Muscle layer of duodenum (tissue), 2 donors: ENCODE data around the gene ZBTB3.

ENCODE experiments used
- H3K27ac ChIP-seq: one replicate; pipeline ENCODE4 v1.7.0; 2013; ENCODE audit warnings: mild to moderate bottlenecking, low read length
- H3K27me3 ChIP-seq: one replicate; pipeline ENCODE4 v1.7.0; 2013; ENCODE audit warnings: low read depth, mild to moderate bottlenecking, control low read depth, low read length
- H3K36me3 ChIP-seq, 2 donors: one replicate each; pipeline ENCODE4 v1.7.0; 2013; ENCODE audit warnings: low read length in 2 of 2, control low read depth in 1 of 2, mild to moderate bottlenecking in 1 of 2; ENCODE audit not compliant: insufficient read depth in 2 of 2, control insufficient read depth in 1 of 2
- H3K4me1 ChIP-seq, 2 donors: one replicate each; pipeline ENCODE4 v1.7.0; 2013; ENCODE audit warnings: low read length in 2 of 2, mild to moderate bottlenecking in 2 of 2, control low read depth in 1 of 2, moderate library complexity in 1 of 2; ENCODE audit not compliant: insufficient read depth in 2 of 2, control insufficient read depth in 1 of 2
- H3K4me3 ChIP-seq, 2 donors: one replicate each; pipeline ENCODE4 v1.7.0; 2013; ENCODE audit warnings: low read length in 2 of 2, low read depth in 1 of 2, mild to moderate bottlenecking in 1 of 2
- H3K9me3 ChIP-seq, 2 donors: one replicate each; pipeline ENCODE4 v1.7.0; 2013; ENCODE audit warnings: low read length in 2 of 2, control low read depth in 1 of 2, mild to moderate bottlenecking in 1 of 2; ENCODE audit not compliant: control insufficient read depth in 1 of 2
- donor health status: healthy.

The ZBTB3 gene

GRCh38 chr11:62753736-62754603 is at the start of gene ZBTB3:
ZBTB3 (minus strand) TSS chr11:62754160; CDS start chr11:62753664, 496 bp downstream.
- Histone ChIP-seq H3K27me3 (no peaks in the 10 kb centered on the region), H3K36me3 (peaks cover 0 to 11% of the 10 kb centered on the region in 2 donors), H3K9me3 (no peaks in the 10 kb centered on the region), H3K27ac (peak within 1 kb of the TSS; percentile 91), H3K4me1 (peaks cover 5 to 17% of the 10 kb centered on the region in 2 donors), H3K4me3 (peak within 1 kb of the TSS; percentile 62 to 90)

DNA sequence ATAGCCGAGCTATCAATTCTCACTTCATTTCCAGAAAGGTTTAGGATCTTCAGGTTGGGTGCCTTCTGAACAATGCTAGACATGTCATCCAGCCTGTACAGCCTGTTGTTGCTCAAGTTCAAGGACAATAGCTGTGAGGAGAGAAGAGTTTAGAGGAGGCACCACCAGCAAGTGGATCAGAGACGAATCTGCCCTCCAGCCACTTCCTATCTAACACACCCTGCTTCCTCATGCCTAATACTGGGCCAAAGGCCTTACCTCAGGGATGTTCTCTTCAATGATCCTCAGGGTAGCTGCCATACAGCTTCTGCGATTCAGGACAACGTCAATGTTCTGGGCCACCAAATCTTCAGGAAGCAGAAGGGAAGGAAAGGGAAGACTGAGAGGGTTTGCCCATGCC is 47.1 kb upstream of the ZBTB3 start:
- H3K4me1 ChIP-seq = peaks cover 10 to 16% of the 10 kb centered on the region in 2 donors
- no peak overlapping the region for H3K27ac ChIP-seq

DNA sequence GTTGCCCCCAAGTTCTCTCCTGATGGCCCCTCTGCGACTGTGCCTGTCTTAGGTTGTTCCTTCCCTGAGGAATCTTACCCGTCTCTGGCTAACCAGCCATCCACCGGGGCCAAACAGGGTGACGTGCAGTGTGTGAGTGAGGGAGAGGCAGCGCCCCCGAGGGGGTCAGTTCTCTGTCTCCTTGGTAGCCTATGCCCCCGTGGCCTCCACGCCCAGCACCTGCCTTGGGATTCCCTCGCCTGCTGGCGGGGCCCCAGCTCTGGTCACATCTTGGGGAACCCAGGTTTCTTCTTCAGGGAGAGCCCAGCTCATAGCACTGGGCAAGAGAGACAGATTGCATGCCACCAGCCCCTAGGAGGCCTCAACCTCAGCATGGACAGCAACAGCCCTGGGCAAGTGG is 45.5 kb upstream of the ZBTB3 start:
- H3K9me3 ChIP-seq = no peaks in the 10 kb centered on the region
- H3K4me1 ChIP-seq = peaks cover 8 to 12% of the 10 kb centered on the region in 2 donors
- peaks cover 70 to 87% of the 10 kb centered on the region in 2 donors for H3K36me3 ChIP-seq
- H3K27ac ChIP-seq = no peak overlapping the region
- no peaks in the 10 kb centered on the region for H3K27me3 ChIP-seq
- no peak overlapping the region for H3K4me3 ChIP-seq

More for the DNA sequence above, 47.1 kb upstream of the ZBTB3 start:
- no peaks in the 10 kb centered on the region for H3K9me3 ChIP-seq
- H3K36me3 ChIP-seq = peaks cover 57 to 73% of the 10 kb centered on the region in 2 donors
- no peaks in the 10 kb centered on the region for H3K27me3 ChIP-seq
- no peak overlapping the region for H3K4me3 ChIP-seq

DNA sequence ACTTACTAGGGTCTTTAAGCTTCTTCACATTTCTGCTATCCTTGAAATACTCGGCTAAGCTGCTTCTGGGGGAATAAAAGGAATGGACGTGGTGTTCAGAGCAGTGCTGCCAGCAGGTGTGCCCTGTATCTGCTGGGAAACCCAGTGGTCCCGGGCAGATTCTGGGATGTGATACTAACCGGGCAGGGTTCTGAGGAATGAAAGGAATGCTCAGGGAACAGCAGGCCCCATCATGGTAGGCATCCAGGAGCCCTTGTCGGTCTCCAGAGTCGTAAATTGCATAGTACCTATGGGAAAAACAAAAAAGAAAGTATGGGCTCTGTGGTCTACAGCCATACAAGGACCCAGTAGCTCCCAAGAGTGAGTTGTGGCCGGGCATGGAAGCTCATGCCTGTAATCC is 42.3 kb upstream of the ZBTB3 start:
- H3K9me3 ChIP-seq = no peaks in the 10 kb centered on the region
- no peak overlapping the region for H3K4me3 ChIP-seq
- peaks cover 8 to 14% of the 10 kb centered on the region in 2 donors for H3K4me1 ChIP-seq
- H3K27me3 ChIP-seq = no peaks in the 10 kb centered on the region
- peaks cover 61 to 81% of the 10 kb centered on the region in 2 donors for H3K36me3 ChIP-seq
- no peak overlapping the region for H3K27ac ChIP-seq

- no peaks in the 10 kb centered on the region for H3K27me3 ChIP-seq
- peaks cover 8 to 33% of the 10 kb centered on the region in 2 donors for H3K4me1 ChIP-seq
- H3K36me3 ChIP-seq = peaks cover 50 to 78% of the 10 kb centered on the region in 2 donors
- H3K27ac ChIP-seq = no peak overlapping the region
- no peaks in the 10 kb centered on the region for H3K9me3 ChIP-seq
- H3K4me3 ChIP-seq = no peak overlapping the region
Observed at GRCh38 chr11:62794201-62794775, 40.3 kb upstream of the ZBTB3 start.

DNA sequence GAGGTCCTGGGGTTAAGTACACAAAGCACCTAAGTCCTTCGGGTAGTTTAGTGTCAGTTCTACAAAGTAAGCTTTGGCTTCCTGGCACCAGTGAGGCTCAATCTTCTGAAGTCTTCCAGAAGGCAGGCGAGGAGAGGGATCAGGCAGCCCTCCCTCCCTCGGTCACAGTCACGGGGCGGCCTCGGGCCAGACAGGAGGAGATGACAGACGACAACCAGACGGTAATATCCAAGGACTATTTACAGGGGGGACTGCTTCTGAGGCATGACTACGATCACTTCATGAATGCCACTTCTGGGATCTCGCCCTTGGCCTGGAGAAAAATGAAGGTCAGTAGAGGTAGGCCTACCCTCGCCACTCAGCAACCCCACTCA is 38.2 kb upstream of the ZBTB3 start:
- Histone ChIP-seq H3K36me3 (peaks cover 42 to 62% of the 10 kb centered on the region in 2 donors), H3K4me3 (peak overlapping the region; percentile 78 to 94), H3K4me1 (peaks cover 16 to 48% of the 10 kb centered on the region in 2 donors), H3K9me3 (no peaks in the 10 kb centered on the region), H3K27me3 (no peaks in the 10 kb centered on the region), H3K27ac (peak overlapping the region; percentile 53)

GRCh38 chr11:62791501-62792201 is 37.7 kb upstream of the ZBTB3 start, which contains the start of gene TMEM223:
TMEM223 (minus strand) TSS chr11:62792006; CDS start chr11:62791994, 12 bp downstream.
- Histone ChIP-seq H3K27ac (peak within 1 kb of the TSS; percentile 53), H3K4me1 (peaks cover 16 to 48% of the 10 kb centered on the region in 2 donors), H3K4me3 (peak within 1 kb of the TSS; percentile 78 to 94), H3K36me3 (peaks cover 39 to 57% of the 10 kb centered on the region in 2 donors), H3K27me3 (no peaks in the 10 kb centered on the region), H3K9me3 (no peaks in the 10 kb centered on the region)

DNA sequence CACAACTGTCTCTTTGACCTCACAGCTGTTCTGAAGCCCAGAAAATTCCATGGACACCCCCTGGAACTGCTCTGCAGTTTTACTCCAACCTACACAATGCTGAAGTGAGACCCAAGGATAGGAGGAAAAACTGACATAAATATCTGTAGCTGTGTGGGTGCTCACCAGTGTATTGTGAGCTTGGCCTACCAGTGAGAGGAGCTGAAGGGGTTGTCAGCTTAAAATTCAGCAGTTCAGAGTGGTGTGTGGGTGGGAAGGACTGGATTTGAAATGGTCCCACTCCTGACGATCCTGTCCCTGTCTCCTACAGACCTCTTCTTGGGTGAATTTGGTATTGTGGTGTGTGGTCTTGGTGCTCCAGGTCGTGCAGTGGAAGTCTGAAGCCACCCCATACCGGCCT is 35.6 kb upstream of the ZBTB3 start:
- Histone ChIP-seq H3K4me3 (no peak overlapping the region), H3K27me3 (no peaks in the 10 kb centered on the region), H3K4me1 (peaks cover 22 to 57% of the 10 kb centered on the region in 2 donors), H3K27ac (no peak overlapping the region), H3K36me3 (peaks cover 22 to 38% of the 10 kb centered on the region in 2 donors), H3K9me3 (no peaks in the 10 kb centered on the region)

GRCh38 chr11:62788991-62789390 is 35.0 kb upstream of the ZBTB3 start:
- Histone ChIP-seq H3K9me3 (no peaks in the 10 kb centered on the region), H3K36me3 (peaks cover 16 to 32% of the 10 kb centered on the region in 2 donors), H3K4me1 (peaks cover 22 to 57% of the 10 kb centered on the region in 2 donors), H3K27me3 (no peaks in the 10 kb centered on the region), H3K4me3 (no peak overlapping the region), H3K27ac (no peak overlapping the region)

DNA sequence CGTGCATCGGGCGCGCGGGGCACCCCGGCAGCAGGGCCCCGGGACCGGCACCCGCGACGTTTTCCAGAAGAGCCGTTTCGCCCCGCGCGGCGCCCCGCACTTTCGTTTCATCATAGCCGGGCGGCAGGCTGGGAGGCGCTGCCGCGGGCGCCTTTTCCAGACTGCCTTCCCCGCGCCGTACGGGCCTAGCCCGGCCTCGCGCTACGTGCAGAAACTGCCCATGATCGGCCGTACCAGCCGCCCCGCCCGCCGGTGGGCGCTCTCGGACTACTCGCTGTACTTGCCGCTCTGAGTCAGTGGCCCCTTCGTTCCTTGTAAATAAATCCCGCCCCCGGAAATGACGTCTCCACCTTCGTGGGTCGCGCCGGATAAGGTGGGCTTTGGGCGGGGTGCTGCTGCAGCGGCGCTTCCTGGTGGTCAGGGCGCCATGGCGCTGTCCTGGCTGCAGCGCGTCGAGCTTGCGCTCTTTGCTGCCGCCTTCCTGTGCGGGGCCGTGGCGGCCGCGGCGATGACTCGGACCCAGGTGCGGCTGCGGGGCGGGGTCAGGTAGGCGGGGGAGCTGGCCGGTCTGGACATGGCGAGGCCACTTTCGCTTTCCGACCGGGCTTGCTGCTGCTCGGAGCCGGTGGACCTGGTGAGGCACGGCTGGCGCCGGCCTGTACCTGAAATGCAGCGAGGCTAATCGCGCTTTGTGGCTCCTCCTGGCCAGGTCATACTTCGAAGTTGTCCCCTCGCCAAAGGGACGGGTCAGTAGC is 33.2 kb upstream of the ZBTB3 start, which contains the start of gene TMEM179B:
Gene TMEM179B (plus strand): TSS at position 398 of the 755 bp plus-strand sequence. CDS start 30 bp downstream, at position 428.
- peak within 1 kb of the TSS; percentile 94 for H3K27ac ChIP-seq
- no peaks in the 10 kb centered on the region for H3K9me3 ChIP-seq
- H3K4me3 ChIP-seq = peak within 1 kb of the TSS; percentile 98
- H3K36me3 ChIP-seq = peaks cover 19 to 27% of the 10 kb centered on the region in 2 donors
- H3K4me1 ChIP-seq = peaks cover 16 to 50% of the 10 kb centered on the region in 2 donors
- H3K27me3 ChIP-seq = no peaks in the 10 kb centered on the region
